K562 (cell line): ENCODE results near the gene DOCK4. TPM values are rescaled to one million over a fixed set of nuclear protein-coding genes. Genes with fewer than 3 reads are reported as not detected.

Experiments
- ATAC-seq: fragments of 200-7000 bp; cut with Tn5 transposase; 3 replicates; pipeline ENCODE4 v1.9.1; 2020; ENCODE audit warnings: moderate library complexity
- BruUV-seq: library from RNA; stranded (reverse); fragments of 400-500 nt; replicated peaks from 2 replicates; lab custom pipeline; 2021; lab: Mats Ljungman, UMichigan
- CTCF ChIA-PET: fragments of 300-600 bp; formaldehyde crosslinking; extraction: SDS; loops from one replicate; lab custom pipeline; 2021; ENCODE audit warnings: low intra/inter-chr PET ratio; lab: Yijun Ruan, JAX
- POLR2A ChIA-PET: fragments of 300-600, 350-650 bp; sonication (Branson Sonifier 250); formaldehyde crosslinking; extraction: SDS; loops from one replicate; lab custom pipeline; 2021; ENCODE audit warnings: antibody characterized with exemption, inconsistent platforms; lab: Yijun Ruan, JAX
- DNase-seq, 4 experiments: peaks; one replicate each; pipeline versions ENCODE4 v3.0.0 to v3.0.0-alpha.2; 2011 to 2018; ENCODE audit warnings: low spot score in 3 of 4, mixed read lengths in 3 of 4; ENCODE audit errors: extremely low read depth in 1 of 4
- FAIRE-seq: peaks from 2 replicates; lab custom pipeline; 2011; peaks lifted over from hg19 to GRCh38; lab: Jason Lieb, UNC
- H2AFZ ChIP-seq: 2 replicates; pipeline ENCODE4 v1.6.0; 2011; ENCODE audit warnings: low read depth, low read length, control low read depth, inconsistent platforms
- H3K27ac ChIP-seq: fragments of 200-600 bp; 3 replicates; pipeline ENCODE4 v1.8.0; 2011; ENCODE audit warnings: low read depth, mild to moderate bottlenecking, control low read depth, inconsistent platforms, low read length, moderate library complexity, mixed read lengths; ENCODE audit errors: extremely low read depth
- H3K27me3 ChIP-seq, 2 experiments: fragments of 300-600 bp in 1 of 2; 2 replicates in 1 of 2; 3 replicates in 1 of 2; pipeline versions ENCODE4 v1.6.0 to v1.8.0; 2011; ENCODE audit warnings: inconsistent platforms in 2 of 2, low read length in 2 of 2, mild to moderate bottlenecking in 1 of 2, mixed read lengths in 1 of 2, moderate library complexity in 1 of 2; ENCODE audit not compliant: control insufficient read depth in 2 of 2, insufficient read depth in 2 of 2
- H3K36me3 ChIP-seq: fragments of 300-600 bp; 3 replicates; pipeline ENCODE4 v1.8.0; 2011; ENCODE audit warnings: mild to moderate bottlenecking, low read length, inconsistent platforms; ENCODE audit not compliant: control insufficient read depth, insufficient read depth
- H3K4me1 ChIP-seq, 2 experiments: fragments of 200-600 bp in 1 of 2; replicated peaks in 1 of 2; 2 replicates in 1 of 2; 3 replicates in 1 of 2; pipeline versions ENCODE4 v1.5.1 to v1.8.0; 2011; ENCODE audit warnings: inconsistent platforms in 2 of 2, low read length in 2 of 2, mild to moderate bottlenecking in 1 of 2, mixed read lengths in 1 of 2, moderate library complexity in 1 of 2; ENCODE audit not compliant: control insufficient read depth in 2 of 2, insufficient read depth in 2 of 2
- H3K4me2 ChIP-seq: 2 replicates; pipeline ENCODE4 v1.6.1; 2011; ENCODE audit warnings: low read length, control low read depth, inconsistent platforms, mixed read lengths; ENCODE audit not compliant: insufficient read depth
- H3K4me3 ChIP-seq: fragments of 200-600 bp; sonication (generic), shearing (Covaris generic); 2 replicates; pipeline ENCODE4 v1.5.1; 2016; ENCODE audit warnings: control low read depth, inconsistent platforms
- H3K79me2 ChIP-seq: fragments of 200-600 bp; 3 replicates; pipeline ENCODE4 v1.8.0; 2011; ENCODE audit warnings: low read length, inconsistent platforms; ENCODE audit not compliant: control insufficient read depth, insufficient read depth
- H3K9ac ChIP-seq, 2 experiments: 2 replicates each; pipeline versions ENCODE4 v1.6.0 to v1.6.1; 2011; ENCODE audit warnings: low read depth in 2 of 2, low read length in 2 of 2, control low read depth in 1 of 2, inconsistent platforms in 1 of 2, mild to moderate bottlenecking in 1 of 2, mixed read lengths in 1 of 2; ENCODE audit not compliant: insufficient read depth in 1 of 2
- H3K9me1 ChIP-seq: one replicate; pipeline ENCODE4 v1.6.0; 2011; ENCODE audit warnings: inconsistent platforms, mild to moderate bottlenecking, low read length, moderate library complexity; ENCODE audit not compliant: control insufficient read depth, insufficient read depth
- H3K9me3 ChIP-seq: replicated peaks from 2 replicates; pipeline ENCODE4 v1.5.1; 2011; ENCODE audit warnings: low read depth, low read length, inconsistent platforms; ENCODE audit not compliant: control insufficient read depth, insufficient read depth
- H4K20me1 ChIP-seq: replicated peaks from 2 replicates; pipeline ENCODE4 v1.6.1; 2011; ENCODE audit warnings: low read length, inconsistent platforms, mixed read lengths; ENCODE audit not compliant: control insufficient read depth, insufficient read depth
- BCL6 ChIP-seq: fragments of 250-450 bp; sonication (Bioruptor Pico); IDR thresholded peaks from 2 replicates; pipeline ENCODE4 v1.4.0; 2020
- PHB ChIP-seq: fragments of 250-450 bp; sonication (Bioruptor Pico); IDR thresholded peaks from 2 replicates; pipeline ENCODE4 v1.5.0; 2021
- PHF8 ChIP-seq: fragments of 200-600 bp; sonication (generic); IDR thresholded peaks from 2 replicates; pipeline ENCODE4 v1.6.1; 2012; ENCODE audit warnings: mixed run types, mild to moderate bottlenecking, inconsistent platforms, low read length, moderate library complexity, borderline replicate concordance
- TAF7 ChIP-seq: fragments of 450-650 bp; IDR thresholded peaks from 2 replicates; pipeline ENCODE4 v1.6.1; 2016; ENCODE audit warnings: missing genetic modification characterization, missing compliant biosample characterization
- TEAD4 ChIP-seq, 2 experiments: sonication (generic) in 1 of 2; formaldehyde crosslinking in 1 of 2; IDR thresholded peaks; 2 replicates each; pipeline versions ENCODE4 v1.6.1 to v1.8.0; 2012 to 2022; ENCODE audit warnings: borderline replicate concordance in 1 of 2, inconsistent platforms in 1 of 2, low read length in 1 of 2, mild to moderate bottlenecking in 1 of 2, missing genetic modification reagents in 1 of 2
- UBTF ChIP-seq, 2 experiments: IDR thresholded peaks; 2 replicates each; pipeline ENCODE4 v1.6.1; 2012; ENCODE audit warnings: improper control_type of control experiment in 2 of 2, low read depth in 2 of 2, low read length in 2 of 2, borderline replicate concordance in 1 of 2
- WGBS: fragments of 100-300 bp; shearing (Covaris generic); methylation state at CpG from one replicate; pipeline ENCODE4 v1.1.6; 2016; ENCODE audit warnings: low coverage, mixed read lengths; ENCODE audit not compliant: insufficient coverage; ENCODE audit errors: missing lambda C conversion rate; 5-methylcytosine and 5-hydroxymethylcytosine counted together
- in situ Hi-C: fragments of 300-500 bp; cut with MboI; formaldehyde crosslinking; loops from 4 replicates; pipeline ENCODE4 v1.15.0; 2018; ENCODE audit warnings: inconsistent platforms, mixed read lengths
- intact Hi-C: fragments of 100-400 bp; cut with micrococcal nuclease; formaldehyde crosslinking; loops from 2 replicates; pipeline ENCODE4 v1.14.2; 2022
- polyA plus RNA-seq, 8 experiments: library from polyadenylated mRNA; depleted of rRNA in 4 of 8; stranded (reverse) in 5 of 8; unstranded in 3 of 8; fragments of >200 nt; fragmentation: Nextera tagmentation in 2 of 8; fragmentation: Illumina TruSeq in 1 of 8; extraction: Ambion mirVana in 2 of 8; extraction: Trizol in 1 of 8; gene quantifications; 2 replicates each; pipeline versions ENCODE4 v1.2.1 to v1.2.3, GENCODE V29; 2011 to 2014; ENCODE audit warnings: inconsistent platforms in 1 of 8, missing spikeins in 1 of 8
- total RNA-seq, 7 experiments: library from RNA; depleted of rRNA in 6 of 7; stranded (reverse); fragments of >200 nt in 6 of 7; fragmentation: Illumina TruSeq in 2 of 7; extraction: Trizol in 2 of 7; gene quantifications; 2 replicates each; pipeline versions ENCODE4 v1.2.1 to v1.2.3, GENCODE V29; 2011 to 2021; ENCODE audit warnings: low replicate concordance in 1 of 7

DOCK4 gene
- total and polyA plus RNA-seq, 9 of the 15 experiments (the other 6 are each of a cell fraction or from before 2014, with no cell fraction given): 0.42 to 5.7 (median 2.3) TPM

GRCh38 chr7:112068967-112069366, 137.2 kb downstream of the DOCK4 start:
- 6% methylated on average over 4 of the region's 4 CpGs for WGBS
- Histone ChIP-seq H3K9me3 (no peaks in the 10 kb centered on the region), H3K9me1 (no peaks in the 10 kb centered on the region), H3K79me2 (no peaks in the 10 kb centered on the region), H3K4me2 (no peak overlapping the region), H3K4me1 (no peaks in the 10 kb centered on the region), H3K9ac (no peak overlapping the region), H3K36me3 (no peaks in the 10 kb centered on the region), H3K4me3 (no peak overlapping the region), H3K27me3 (no peaks in the 10 kb centered on the region), H2AFZ (no peak overlapping the region), H4K20me1 (no peaks in the 10 kb centered on the region), H3K27ac (no peak overlapping the region)
- FAIRE-seq (no peak), DNase-seq (no peak), ATAC-seq (no peak)
- BruUV-seq: no TSS peak
- ChIA-PET CTCF (no interaction called here), POLR2A (interaction anchor here (1.1 to 1.2 kb wide), 2 partner anchors 11 to 12 kb away, joined by 3 read pairs; no protein-coding TSS in a partner anchor)
- TF ChIP-seq BCL6 (CRISPR knock-in tag) (no peak), TEAD4 (IDR thresholded peaks at IDR 0.05; ENCODE audit: low read length) (no peak), TEAD4 (CRISPR knock-in tag; IDR thresholded peaks at IDR 0.05; ENCODE audit: borderline replicate concordance) (no peak), PHB (CRISPR knock-in tag) (no peak), UBTF (IDR thresholded peaks at IDR 0.05; ENCODE audit: borderline replicate concordance in 1 of 2, low read depth in 2 of 2, low read length in 2 of 2) (no peak), PHF8 (no peak), TAF7 (tag) (no peak)
- in situ Hi-C loops: no loop called here
- intact Hi-C loops: no loop called here
